HepG2 (cell line): ENCODE results near the gene C1GALT1. TPM values are rescaled to one million over a fixed set of nuclear protein-coding genes. Genes with fewer than 3 reads are reported as not detected.
A peak's percentile ranks its signal among the peaks of the same experiment; 100 is the strongest.

Source experiments
- ATAC-seq: fragments of 200-7000 bp; cut with Tn5 transposase; 3 replicates; pipeline ENCODE4 v1.9.1; 2020; ENCODE audit warnings: mild to moderate bottlenecking, moderate library complexity
- BruUV-seq: library from RNA; stranded (reverse); fragments of 400-500 nt; replicated peaks from 2 replicates; lab custom pipeline; 2021; lab: Mats Ljungman, UMichigan
- CTCF ChIA-PET: fragments of 300-600 bp; formaldehyde crosslinking; extraction: SDS; loops from one replicate; lab custom pipeline; 2021; ENCODE audit warnings: low total read pairs, inconsistent platforms, low intra/inter-chr PET ratio; lab: Yijun Ruan, JAX
- POLR2A ChIA-PET: fragments of 350-600 bp; sonication (Branson Sonifier 250); formaldehyde crosslinking; loops from one replicate; lab custom pipeline; 2020; ENCODE audit warnings: antibody characterized with exemption, inconsistent platforms; lab: Yijun Ruan, JAX
- DNase-seq: peaks from one replicate; pipeline ENCODE4 v3.0.0-alpha.2; 2015; ENCODE audit warnings: low spot score
- FAIRE-seq: peaks from 3 replicates; lab custom pipeline; 2011; peaks lifted over from hg19 to GRCh38; lab: Jason Lieb, UNC
- H2AFZ ChIP-seq: one replicate; pipeline ENCODE4 v1.6.1; 2011; ENCODE audit warnings: low read length, inconsistent platforms
- H3K27ac ChIP-seq: fragments of 300-600 bp; 3 replicates; pipeline ENCODE4 v1.8.0; 2011; ENCODE audit warnings: mixed run types, mild to moderate bottlenecking, mixed read lengths, low read length, inconsistent platforms; ENCODE audit not compliant: insufficient read depth; ENCODE audit errors: extremely low read length
- H3K27me3 ChIP-seq, 2 experiments: fragments of 200-600 bp in 1 of 2; 2 replicates in 1 of 2; 3 replicates in 1 of 2; pipeline versions ENCODE4 v1.6.0 to v1.8.0; 2011; ENCODE audit warnings: low read length in 2 of 2, mild to moderate bottlenecking in 2 of 2, moderate library complexity in 2 of 2, inconsistent platforms in 1 of 2; ENCODE audit not compliant: insufficient read depth in 2 of 2, control insufficient read depth in 1 of 2
- H3K36me3 ChIP-seq, 2 experiments: fragments of 200-600 bp in 1 of 2; replicated peaks in 1 of 2; 2 replicates in 1 of 2; 3 replicates in 1 of 2; pipeline versions ENCODE4 v1.5.1 to v1.8.0; 2011; ENCODE audit warnings: low read length in 2 of 2, inconsistent platforms in 1 of 2; ENCODE audit not compliant: insufficient read depth in 2 of 2, control insufficient read depth in 1 of 2
- H3K4me1 ChIP-seq: 2 replicates; pipeline ENCODE4 v1.5.1; 2012; ENCODE audit warnings: low read length, inconsistent platforms; ENCODE audit not compliant: insufficient read depth
- H3K4me2 ChIP-seq: 2 replicates; pipeline ENCODE4 v1.6.0; 2011; ENCODE audit warnings: low read depth, low read length, inconsistent platforms
- H3K4me3 ChIP-seq, 3 experiments: fragments of 200-600 bp in 1 of 3; sonication (generic), shearing (Covaris generic) in 1 of 3; replicated peaks in 1 of 3; 2 replicates each; pipeline ENCODE4 v1.5.1; 2011 to 2016; ENCODE audit warnings: low read length in 3 of 3, inconsistent platforms in 2 of 3, low read depth in 2 of 3, mild to moderate bottlenecking in 2 of 3, control low read depth in 1 of 3, mixed read lengths in 1 of 3; ENCODE audit not compliant: insufficient read depth in 1 of 3
- H3K79me2 ChIP-seq: one replicate; pipeline ENCODE4 v1.6.1; 2011; ENCODE audit warnings: low read length, inconsistent platforms; ENCODE audit not compliant: insufficient read depth
- H3K9ac ChIP-seq: 2 replicates; pipeline ENCODE4 v1.6.0; 2011; ENCODE audit warnings: mild to moderate bottlenecking, low read depth, low read length, inconsistent platforms; ENCODE audit not compliant: insufficient read depth
- H3K9me3 ChIP-seq: 2 replicates; pipeline ENCODE4 v1.5.1; 2012; ENCODE audit warnings: mild to moderate bottlenecking, low read length
- H4K20me1 ChIP-seq: 2 replicates; pipeline ENCODE4 v1.6.0; 2011; ENCODE audit warnings: inconsistent platforms, mild to moderate bottlenecking, low read length, moderate library complexity; ENCODE audit not compliant: insufficient read depth
- GTF3A ChIP-seq: sonication (generic); formaldehyde crosslinking; conservative IDR thresholded peaks from 2 replicates; pipeline ENCODE4 v1.4.0; 2020; ENCODE audit warnings: mild to moderate bottlenecking, missing genetic modification reagents
- HNF4A ChIP-seq: sonication (generic); formaldehyde crosslinking; IDR thresholded peaks from 2 replicates; pipeline ENCODE4 v1.4.0; 2020; ENCODE audit warnings: missing genetic modification reagents
- KDM5A ChIP-seq: fragments of 200-600 bp; sonication (generic); IDR thresholded peaks from 2 replicates; pipeline ENCODE4 v1.7.0; 2018; ENCODE audit warnings: antibody characterized with exemption, mild to moderate bottlenecking, low read length, borderline replicate concordance
- NR2F1 ChIP-seq, 2 experiments: fragments of 450-650 bp in 1 of 2; formaldehyde crosslinking in 1 of 2; IDR thresholded peaks; 2 replicates each; pipeline versions ENCODE4 v1.5.0 to v1.6.1; 2016 to 2020; ENCODE audit warnings: mild to moderate bottlenecking in 1 of 2, missing compliant biosample characterization in 1 of 2, missing genetic modification reagents in 1 of 2, moderate library complexity in 1 of 2
- RXRB ChIP-seq: IDR thresholded peaks from 2 replicates; pipeline ENCODE4 v1.6.1; 2016; ENCODE audit warnings: borderline replicate concordance, missing genetic modification reagents, missing compliant biosample characterization
- SALL1 ChIP-seq: sonication (generic); formaldehyde crosslinking; IDR thresholded peaks from 2 replicates; pipeline ENCODE4 v1.8.0; 2022; ENCODE audit warnings: mild to moderate bottlenecking, missing genetic modification reagents
- ZNF138 ChIP-seq: sonication (generic); formaldehyde crosslinking; IDR thresholded peaks from 2 replicates; pipeline ENCODE4 v1.5.0; 2020; ENCODE audit warnings: mild to moderate bottlenecking, low read depth, missing genetic modification reagents
- WGBS: methylation state at CpG from one replicate; pipeline ENCODE4 v1.1.6; 2017; ENCODE audit warnings: low lambda C conversion rate; 5-methylcytosine and 5-hydroxymethylcytosine counted together
- in situ Hi-C: cut with HindIII; loops from 2 replicates; pipeline ENCODE4 v1.10.0; 2017; ENCODE audit warnings: low pct_unique_long_range_greater_than_20kb; ENCODE audit not compliant: extremely low pct_ligation_motif_present
- intact Hi-C: fragments of 100-400 bp; cut with micrococcal nuclease; formaldehyde crosslinking; loops from one replicate; pipeline ENCODE4 v1.10.0; 2022; ENCODE audit not compliant: unreplicated experiment
- polyA plus RNA-seq, 8 experiments: library from polyadenylated mRNA; depleted of rRNA in 3 of 8; stranded (reverse) in 7 of 8; unstranded in 1 of 8; fragments of >200 nt; fragmentation: Illumina TruSeq in 4 of 8; extraction: Trizol in 4 of 8; gene quantifications; 2 replicates each; pipeline versions ENCODE4 v1.2.1 to v1.2.3, GENCODE V29; 2011 to 2016; ENCODE audit warnings: low read depth in 4 of 8, missing spikeins in 1 of 8, mixed read lengths in 1 of 8; ENCODE audit not compliant: insufficient read depth in 1 of 8
- total RNA-seq, 5 experiments: library from RNA; depleted of rRNA; stranded (reverse); fragments of >200 nt; fragmentation: Illumina TruSeq; extraction: Trizol; gene quantifications; 2 replicates each; pipeline ENCODE4 v1.2.3, GENCODE V29; 2016; ENCODE audit warnings: low read depth in 1 of 5
- TF ChIP-seq, protein P1 (sequence below): sonication (generic); formaldehyde crosslinking; IDR thresholded peaks from 2 replicates; pipeline ENCODE4 v1.4.0; 2020; ENCODE audit warnings: mild to moderate bottlenecking, missing genetic modification reagents
- TF ChIP-seq, protein P2 (sequence below): sonication (generic); formaldehyde crosslinking; IDR thresholded peaks from 2 replicates; pipeline ENCODE4 v1.9.0; 2021; ENCODE audit warnings: missing genetic modification reagents, borderline replicate concordance

Gene C1GALT1
- total and polyA plus RNA-seq, 2 of the 13 experiments (the other 11 are each of a cell fraction or from before 2014, with no cell fraction given) = 57.1 to 65.9 TPM

DNA sequence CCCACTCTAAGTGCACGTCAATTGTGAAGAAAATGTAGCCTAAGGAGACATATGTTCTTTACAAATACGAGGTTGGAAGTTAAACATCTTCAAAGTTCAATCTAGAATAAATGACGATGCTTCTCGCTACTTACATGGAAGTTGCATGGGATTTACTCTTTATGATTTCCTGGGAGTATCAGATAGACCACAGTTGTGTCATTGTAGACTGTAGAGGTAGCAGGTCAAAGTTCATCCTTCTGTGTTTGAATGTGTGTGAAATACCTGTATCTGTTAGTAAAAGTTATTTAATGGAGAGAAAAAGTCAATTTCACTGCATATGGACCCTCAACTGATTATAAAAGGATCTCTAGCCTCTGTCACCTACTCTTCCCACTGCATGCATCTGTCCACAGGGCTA, 112.6 kb downstream of the C1GALT1 start:
- in situ Hi-C loops = no loop called here
- peak; percentile 72 for ATAC-seq
- H3K4me3 ChIP-seq = no peak overlapping the region
- TF ChIP-seq, protein P1, sequence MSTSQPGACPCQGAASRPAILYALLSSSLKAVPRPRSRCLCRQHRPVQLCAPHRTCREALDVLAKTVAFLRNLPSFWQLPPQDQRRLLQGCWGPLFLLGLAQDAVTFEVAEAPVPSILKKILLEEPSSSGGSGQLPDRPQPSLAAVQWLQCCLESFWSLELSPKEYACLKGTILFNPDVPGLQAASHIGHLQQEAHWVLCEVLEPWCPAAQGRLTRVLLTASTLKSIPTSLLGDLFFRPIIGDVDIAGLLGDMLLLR = no peak
- TF ChIP-seq SALL1 (no peak), NR2F1 (CRISPR knock-in tag; IDR thresholded peaks at IDR 0.05) (0 out of 4 replicates have a peak, but pooled peaks of 1 of the 2 experiments have one; percentile 26), HNF4A (CRISPR knock-in tag) (peak; percentile 37; the same call in 1 of the 2 replicates), GTF3A (CRISPR knock-in tag) (no peak), KDM5A (no peak), ZNF138 (no peak), RXRB (CRISPR knock-in tag) (0 out of 2 replicates have a peak, but pooled peaks have one; percentile 13)
- TF ChIP-seq, protein P2, sequence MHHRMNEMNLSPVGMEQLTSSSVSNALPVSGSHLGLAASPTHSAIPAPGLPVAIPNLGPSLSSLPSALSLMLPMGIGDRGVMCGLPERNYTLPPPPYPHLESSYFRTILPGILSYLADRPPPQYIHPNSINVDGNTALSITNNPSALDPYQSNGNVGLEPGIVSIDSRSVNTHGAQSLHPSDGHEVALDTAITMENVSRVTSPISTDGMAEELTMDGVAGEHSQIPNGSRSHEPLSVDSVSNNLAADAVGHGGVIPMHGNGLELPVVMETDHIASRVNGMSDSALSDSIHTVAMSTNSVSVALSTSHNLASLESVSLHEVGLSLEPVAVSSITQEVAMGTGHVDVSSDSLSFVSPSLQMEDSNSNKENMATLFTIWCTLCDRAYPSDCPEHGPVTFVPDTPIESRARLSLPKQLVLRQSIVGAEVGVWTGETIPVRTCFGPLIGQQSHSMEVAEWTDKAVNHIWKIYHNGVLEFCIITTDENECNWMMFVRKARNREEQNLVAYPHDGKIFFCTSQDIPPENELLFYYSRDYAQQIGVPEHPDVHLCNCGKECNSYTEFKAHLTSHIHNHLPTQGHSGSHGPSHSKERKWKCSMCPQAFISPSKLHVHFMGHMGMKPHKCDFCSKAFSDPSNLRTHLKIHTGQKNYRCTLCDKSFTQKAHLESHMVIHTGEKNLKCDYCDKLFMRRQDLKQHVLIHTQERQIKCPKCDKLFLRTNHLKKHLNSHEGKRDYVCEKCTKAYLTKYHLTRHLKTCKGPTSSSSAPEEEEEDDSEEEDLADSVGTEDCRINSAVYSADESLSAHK (CRISPR knock-in tag) = no peak
- TF ChIP-seq, all 625 proteins: peak for 3
- H3K9ac ChIP-seq = no peak overlapping the region
- BruUV-seq = no TSS peak
- no peak overlapping the region for H3K4me2 ChIP-seq
- H3K27ac ChIP-seq = no peak overlapping the region
- peaks cover 29% of the 10 kb centered on the region for H3K4me1 ChIP-seq
- H2AFZ ChIP-seq = no peak overlapping the region
- POLR2A ChIA-PET = no interaction called here
- DNase-seq (peak; percentile 39), FAIRE-seq (no peak)
- WGBS = 28% methylated on average over 4 of the region's 4 CpGs
- H3K9me3 ChIP-seq = no peaks in the 10 kb centered on the region
- peaks cover 0 to 4% of the 10 kb centered on the region in 2 experiments; a peak in 1 of 5 replicates for H3K27me3 ChIP-seq
- no peaks in the 10 kb centered on the region for H4K20me1 ChIP-seq
- no peaks in the 10 kb centered on the region for H3K79me2 ChIP-seq
- intact Hi-C loops = no loop called here
- H3K36me3 ChIP-seq = no peaks in the 10 kb centered on the region
- CTCF ChIA-PET = no interaction called here
